ENCODE data around the gene PYGB.

Gene PYGB

DNA sequence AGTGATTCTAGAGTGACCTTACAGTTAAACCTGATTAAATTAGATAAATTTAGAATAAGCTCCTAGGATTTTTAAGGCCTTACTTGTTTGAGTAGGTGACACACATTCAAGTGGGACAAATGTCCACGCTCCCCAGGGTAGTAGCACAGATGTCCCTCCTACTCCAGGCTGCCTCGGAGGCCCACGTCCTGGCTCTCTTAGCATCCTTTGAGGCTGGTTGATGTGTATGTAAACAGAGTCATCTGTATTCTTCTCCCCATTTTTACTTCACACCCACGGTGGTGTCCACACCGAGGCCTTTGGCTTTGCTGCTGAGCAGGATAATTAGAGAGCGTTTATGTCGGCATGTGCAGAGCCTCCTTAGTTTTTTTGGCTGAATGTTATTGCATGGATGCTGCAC, 36.6 kb upstream of the PYGB start:
- no peak for DNase-seq (ENCODE audit: low spot score)
- TF ChIP-seq, protein P1, sequence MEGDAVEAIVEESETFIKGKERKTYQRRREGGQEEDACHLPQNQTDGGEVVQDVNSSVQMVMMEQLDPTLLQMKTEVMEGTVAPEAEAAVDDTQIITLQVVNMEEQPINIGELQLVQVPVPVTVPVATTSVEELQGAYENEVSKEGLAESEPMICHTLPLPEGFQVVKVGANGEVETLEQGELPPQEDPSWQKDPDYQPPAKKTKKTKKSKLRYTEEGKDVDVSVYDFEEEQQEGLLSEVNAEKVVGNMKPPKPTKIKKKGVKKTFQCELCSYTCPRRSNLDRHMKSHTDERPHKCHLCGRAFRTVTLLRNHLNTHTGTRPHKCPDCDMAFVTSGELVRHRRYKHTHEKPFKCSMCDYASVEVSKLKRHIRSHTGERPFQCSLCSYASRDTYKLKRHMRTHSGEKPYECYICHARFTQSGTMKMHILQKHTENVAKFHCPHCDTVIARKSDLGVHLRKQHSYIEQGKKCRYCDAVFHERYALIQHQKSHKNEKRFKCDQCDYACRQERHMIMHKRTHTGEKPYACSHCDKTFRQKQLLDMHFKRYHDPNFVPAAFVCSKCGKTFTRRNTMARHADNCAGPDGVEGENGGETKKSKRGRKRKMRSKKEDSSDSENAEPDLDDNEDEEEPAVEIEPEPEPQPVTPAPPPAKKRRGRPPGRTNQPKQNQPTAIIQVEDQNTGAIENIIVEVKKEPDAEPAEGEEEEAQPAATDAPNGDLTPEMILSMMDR (IDR thresholded peaks at IDR 0.05; ENCODE audit: extremely low read depth, missing control alignments): no peak

DNA sequence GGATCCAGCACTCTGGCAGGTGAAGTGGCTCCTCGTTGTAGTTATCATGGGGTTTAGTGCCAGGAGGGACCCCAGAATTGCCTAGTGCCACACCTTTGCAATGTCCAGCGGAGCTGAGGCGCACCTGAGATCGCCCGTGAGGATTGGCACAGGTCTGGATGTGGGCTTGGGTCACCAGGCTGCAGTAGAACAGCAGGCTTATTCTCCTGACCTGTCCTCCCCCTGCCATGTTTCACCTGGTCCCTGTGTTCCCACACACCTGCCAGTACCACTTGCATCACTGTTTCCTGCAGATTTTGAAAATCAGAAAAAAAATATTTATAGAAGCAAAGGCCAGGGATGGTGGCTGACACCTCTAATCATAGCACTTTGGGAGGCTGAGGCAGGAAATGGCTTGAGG, 35.6 kb upstream of the PYGB start:
- TF ChIP-seq, protein P1 (IDR thresholded peaks at IDR 0.05; ENCODE audit: extremely low read depth, missing control alignments): no peak
- DNase-seq (ENCODE audit: low spot score): no peak

DNA sequence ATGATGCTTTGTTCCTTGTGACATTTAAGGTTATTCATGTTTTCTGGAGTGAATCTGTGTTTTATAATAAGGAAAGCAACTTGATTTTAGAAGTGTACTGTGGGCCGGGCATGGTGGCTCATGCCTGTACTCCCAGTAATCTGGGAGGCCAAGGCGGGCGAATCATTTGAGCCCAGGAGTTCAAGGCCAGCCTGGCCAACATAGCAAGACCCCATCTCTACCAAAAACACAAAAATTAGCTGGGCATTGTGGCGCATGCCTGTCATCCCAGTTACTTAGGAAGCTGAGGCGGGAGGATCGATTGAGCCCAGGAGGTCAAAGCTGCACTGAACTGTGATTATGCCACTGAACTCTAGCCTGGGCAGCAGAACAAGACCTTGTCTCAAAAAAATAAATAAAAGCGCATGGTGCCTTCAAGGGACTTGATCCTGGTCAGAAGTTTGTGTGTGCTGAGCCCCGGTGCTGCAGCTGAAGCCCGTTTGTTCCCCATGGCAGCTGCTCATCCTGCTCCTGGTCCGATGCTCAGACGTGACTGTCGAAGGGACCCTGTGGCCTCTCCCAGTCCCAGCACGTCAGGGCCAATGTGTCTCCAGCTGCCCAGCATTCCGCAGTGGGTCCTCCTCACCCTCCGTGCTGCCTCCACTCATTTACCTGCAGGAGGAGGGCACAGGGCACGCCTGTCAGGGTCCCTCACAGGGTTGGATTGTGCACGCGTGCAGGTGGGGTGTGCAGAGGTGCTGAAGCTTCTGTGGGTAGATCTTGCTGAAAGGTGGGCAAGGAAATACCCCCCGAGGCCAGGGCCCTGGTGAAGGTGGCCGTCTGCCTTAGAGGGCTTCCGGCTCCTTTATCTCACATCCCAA, 34.1 kb upstream of the PYGB start:
- no peak for DNase-seq (ENCODE audit: low spot score)
- TF ChIP-seq, protein P1 (IDR thresholded peaks at IDR 0.05; ENCODE audit: extremely low read depth, missing control alignments): no peak

DNA sequence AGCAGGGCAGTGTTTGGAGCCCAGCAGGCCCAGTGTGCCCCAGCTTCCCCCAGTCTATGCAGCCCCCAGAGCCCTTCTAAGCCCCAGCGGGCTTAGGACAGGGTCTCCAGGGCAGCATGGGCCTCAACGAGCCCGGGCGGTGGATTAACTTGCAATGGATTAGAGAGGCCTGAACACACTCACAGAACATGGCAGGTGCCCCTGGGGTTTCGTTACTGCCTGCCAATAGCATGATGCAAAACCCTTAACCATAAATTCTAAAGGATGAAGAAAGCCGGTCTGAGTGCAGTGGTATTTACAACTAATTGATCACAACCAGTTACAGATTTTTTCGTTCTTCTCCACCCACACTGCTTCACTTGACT, 33.5 kb upstream of the PYGB start:
- TF ChIP-seq, protein P1 (IDR thresholded peaks at IDR 0.05; ENCODE audit: extremely low read depth, missing control alignments): no peak
- DNase-seq (ENCODE audit: low spot score): no peak

DNA sequence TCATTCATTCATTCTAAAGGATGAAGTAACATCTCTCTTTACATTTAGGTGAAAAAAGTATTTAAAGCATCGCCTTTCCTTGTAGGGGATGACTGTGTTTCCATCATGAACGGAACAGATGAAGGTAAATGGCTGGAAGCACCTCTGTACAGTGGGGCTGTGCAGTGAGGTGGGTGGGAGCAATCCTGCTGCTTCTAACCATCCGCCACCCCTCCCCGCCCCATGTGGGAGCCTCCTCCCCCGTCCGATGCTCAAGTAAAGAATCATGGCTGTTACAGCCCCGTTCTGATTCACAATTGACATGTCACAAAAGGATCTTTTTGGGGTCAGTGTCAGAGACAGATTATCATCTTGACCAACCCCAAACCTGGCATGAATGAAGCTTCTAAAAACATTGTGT, 33.1 kb upstream of the PYGB start:
- DNase-seq (ENCODE audit: low spot score): no peak
- TF ChIP-seq, protein P1 (IDR thresholded peaks at IDR 0.05; ENCODE audit: extremely low read depth, missing control alignments): no peak

DNA sequence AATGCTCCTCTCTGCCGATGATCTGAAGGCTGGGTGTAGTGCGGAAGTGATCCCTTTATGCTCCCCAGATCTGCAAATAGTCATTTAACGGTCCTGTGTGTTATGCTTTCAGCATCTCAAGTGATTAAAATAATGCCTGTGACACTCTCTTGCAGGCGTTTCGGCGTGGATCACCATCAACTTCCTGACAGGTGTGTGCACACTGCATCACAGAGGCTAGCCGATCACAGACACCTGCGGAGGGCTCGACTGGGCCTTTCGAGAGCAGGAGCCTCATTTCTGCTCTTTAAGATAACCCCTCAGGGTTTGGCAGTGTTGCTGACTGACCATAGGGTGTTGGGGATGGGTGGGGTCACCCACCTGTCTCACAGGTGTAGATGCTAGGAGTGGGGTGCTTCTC, 32.4 kb upstream of the PYGB start:
- TF ChIP-seq, protein P1 (IDR thresholded peaks at IDR 0.05; ENCODE audit: extremely low read depth, missing control alignments): no peak
- no peak for DNase-seq (ENCODE audit: low spot score)

DNA sequence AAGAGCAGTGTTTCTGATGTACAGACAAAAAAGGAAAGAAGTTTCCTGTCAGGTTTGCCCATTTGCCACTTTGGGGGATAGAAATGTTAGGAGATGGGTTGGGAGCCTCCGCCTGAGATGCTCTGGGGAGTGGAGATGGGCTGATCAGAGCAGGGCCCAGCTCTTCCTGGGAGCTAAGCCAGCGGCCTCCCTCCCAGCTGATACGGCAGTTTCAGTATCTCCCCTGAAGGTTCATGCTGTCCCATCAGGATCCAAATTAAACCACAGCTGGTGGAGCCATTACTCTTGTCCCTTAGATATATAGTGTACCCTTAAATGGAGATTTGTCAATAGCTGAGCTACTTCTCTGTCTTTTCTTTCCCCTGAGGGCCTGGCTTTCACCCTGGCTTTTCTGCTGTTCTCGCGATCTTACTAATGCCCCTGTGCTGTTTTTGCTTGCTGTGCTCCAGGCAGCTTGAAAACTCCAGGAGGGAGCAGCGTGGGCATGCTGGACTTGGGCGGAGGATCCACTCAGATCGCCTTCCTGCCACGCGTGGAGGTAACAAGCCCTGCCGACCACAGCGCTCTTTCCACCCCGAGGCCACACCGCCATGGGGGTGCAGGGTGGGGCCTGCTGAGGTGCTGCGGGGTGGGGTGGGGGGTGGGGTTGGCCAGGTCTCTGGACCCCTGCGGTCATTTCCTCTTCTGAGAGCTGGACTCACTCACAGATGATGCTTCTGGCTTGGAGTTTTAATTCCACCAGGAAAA, 31.5 kb upstream of the PYGB start:
- no peak for DNase-seq (ENCODE audit: low spot score)
- TF ChIP-seq, protein P1 (IDR thresholded peaks at IDR 0.05; ENCODE audit: extremely low read depth, missing control alignments): no peak
